GM19023 (cell line): ENCODE measurements around the gene IL19.

ENCODE experiments used
- ATAC-seq: cut with Tn5 transposase; IDR thresholded peaks from one replicate; pipeline ENCODE4 v1.9.1; 2021; ENCODE audit warnings: mild to moderate bottlenecking, moderate library complexity; ENCODE audit not compliant: unreplicated experiment

IL19 gene

DNA sequence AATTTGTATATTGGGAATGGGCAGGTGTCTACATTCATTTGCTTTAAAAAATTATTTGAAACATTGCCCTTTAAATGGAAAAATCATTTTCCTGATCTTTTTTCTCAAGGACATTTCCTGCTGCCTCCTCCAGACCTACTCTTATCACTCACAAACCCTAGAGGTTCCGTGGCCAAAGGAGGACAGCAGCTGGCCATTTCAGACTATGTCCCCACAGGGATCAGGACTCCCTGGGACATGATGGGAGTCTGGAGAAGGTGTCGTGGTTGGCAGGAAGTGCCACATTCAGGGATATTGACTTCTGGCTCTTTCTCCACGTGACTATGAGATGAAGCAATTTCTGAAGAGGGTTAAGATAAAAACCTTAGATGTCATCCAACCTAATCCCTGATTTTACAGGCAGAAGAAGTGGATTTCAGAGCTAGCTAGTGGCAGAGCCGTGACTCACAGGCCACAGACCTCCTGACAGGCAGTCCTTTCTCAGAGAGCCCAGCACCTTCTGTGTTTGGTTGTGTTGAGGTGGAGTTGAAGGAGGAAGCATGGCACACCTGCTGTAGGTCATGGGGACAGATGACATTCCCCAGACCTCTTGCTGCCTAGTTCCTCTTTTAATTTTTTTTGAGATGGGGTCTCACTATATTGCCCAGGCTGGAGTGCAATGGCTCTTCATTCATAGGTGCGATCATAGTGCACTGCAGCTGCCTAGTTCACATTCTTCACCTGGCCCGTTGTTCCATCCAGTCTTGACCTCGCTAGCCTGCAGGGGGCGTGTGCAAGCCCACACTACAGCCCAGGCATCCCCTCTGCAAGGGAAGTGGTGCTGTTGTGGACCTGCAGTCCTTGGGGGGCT, 27.2 kb downstream of the IL19 start:
- ATAC-seq: no peak

DNA sequence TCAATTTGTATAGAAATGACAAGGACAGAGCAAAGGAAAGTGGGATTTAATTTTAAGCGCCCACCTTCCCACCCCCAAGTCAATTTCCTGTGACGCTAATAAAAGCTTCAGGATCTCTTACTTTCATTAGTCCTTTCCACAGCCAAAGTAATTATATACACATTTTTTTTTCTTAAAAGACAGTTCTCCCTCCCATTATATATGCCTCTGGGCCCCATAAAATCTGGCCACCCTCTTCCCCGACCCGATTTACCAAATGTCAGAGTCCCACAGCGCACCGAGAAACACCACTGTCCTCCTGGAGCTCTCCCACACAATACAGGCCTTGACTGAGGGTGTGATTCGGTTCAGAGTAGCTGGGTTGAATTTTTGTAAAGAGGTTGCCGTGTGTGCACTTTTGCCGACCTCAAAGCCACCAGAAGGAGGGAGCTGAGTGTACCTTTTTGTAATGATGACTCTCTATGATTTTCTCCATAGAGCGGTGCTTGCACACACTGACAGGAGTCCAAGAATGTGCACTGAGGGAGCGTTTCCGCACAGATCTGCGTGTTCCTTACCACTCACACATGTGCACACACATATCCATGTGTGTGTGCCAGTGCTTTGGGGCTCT, 27.9 kb downstream of the IL19 start:
- ATAC-seq: no peak

DNA sequence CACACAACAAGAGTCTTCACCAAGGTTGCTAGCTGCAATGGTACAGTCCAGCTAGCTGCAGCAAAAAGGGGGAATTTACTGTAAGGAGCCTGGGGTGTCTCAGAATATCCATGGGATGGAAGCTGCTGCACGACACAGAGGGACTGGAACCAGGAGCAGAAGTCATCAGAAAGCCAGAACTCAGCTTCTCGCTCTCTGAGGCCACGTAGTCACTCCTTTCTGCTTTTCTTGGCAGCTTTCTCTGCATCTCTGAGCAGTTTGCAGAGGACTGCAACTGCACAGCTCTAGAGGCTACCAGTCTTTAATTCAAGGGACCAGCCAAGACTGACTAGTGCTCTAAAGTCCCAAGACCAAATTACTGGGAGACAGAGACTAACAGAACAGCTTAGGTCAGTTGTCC, 28.7 kb downstream of the IL19 start:
- ATAC-seq: no peak

DNA sequence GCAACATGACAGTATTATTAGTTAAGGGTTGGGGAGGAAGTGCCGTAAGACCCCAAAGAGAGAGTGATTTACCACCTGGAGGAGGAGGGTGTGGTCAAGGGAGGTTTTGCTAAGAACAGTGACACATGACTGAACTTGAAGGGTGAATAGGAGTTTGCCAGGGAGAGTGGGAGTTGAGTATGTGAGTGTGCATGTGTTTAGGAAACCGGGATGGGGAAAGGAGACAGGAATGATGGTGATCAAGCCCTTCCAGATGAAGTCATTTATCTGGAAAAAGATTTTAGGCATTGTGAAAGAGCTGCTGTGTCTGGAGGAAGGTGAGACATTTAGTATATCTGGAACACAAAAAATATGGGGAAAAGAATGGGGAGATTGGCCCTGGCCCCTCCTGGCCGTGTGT, 29.8 kb downstream of the IL19 start:
- ATAC-seq: no peak

DNA sequence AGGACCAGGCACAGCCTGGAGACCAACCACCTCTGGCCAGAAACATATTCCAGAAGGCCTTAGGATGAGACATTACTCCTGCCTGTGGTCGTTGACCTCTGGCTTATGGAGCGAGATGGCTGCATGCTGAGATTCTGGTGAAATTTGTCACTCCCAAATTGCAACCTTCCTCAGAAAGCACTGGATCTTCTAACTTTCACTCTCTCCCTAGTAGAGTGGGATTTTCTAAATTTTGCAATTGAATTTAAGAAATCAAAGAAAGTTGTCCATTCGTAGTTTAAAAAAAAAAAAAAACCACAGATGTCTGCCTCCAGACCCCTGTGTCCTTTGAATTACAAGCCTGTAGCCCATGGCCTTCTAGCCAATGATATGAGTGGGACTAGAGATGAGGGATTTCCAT, 30.3 kb downstream of the IL19 start:
- ATAC-seq: no peak

DNA sequence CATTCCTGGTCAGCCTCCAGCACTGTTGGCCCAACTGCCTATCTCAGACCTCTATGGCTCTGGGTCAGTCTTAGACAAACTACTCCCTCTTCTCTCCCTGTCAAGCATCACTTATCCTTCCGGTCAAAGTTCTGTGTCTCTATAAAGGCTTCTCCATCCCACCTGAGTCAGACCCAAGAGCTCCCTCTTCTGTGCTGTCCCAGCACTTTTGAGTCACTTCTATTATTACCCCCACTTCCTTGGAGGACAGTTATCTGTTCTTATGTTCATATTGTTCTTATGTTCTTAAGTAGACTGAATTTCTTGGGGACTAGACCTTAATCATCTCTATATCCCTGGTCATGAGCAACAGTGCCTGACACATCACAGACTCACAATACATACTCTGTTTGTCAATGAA, 30.9 kb downstream of the IL19 start:
- ATAC-seq: no peak

DNA sequence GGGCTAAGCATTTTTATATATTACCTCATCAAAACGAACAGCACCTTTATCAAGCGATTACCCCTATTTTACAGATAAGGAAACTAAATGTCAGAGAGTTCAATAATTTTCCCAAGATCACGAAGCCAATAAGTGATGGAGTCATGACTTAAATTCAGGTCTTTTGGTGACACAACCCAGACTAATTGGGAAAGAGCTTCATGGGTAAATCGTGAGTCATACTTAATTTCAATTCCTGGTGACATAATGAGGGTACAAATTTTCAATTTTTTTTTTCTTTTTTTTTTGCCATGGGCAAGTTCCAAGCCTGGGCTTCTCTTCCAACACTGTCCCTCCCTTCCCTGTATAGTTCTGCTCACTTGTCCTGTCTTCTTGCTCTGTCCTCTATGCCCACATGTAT, 31.8 kb downstream of the IL19 start:
- ATAC-seq: no peak

DNA sequence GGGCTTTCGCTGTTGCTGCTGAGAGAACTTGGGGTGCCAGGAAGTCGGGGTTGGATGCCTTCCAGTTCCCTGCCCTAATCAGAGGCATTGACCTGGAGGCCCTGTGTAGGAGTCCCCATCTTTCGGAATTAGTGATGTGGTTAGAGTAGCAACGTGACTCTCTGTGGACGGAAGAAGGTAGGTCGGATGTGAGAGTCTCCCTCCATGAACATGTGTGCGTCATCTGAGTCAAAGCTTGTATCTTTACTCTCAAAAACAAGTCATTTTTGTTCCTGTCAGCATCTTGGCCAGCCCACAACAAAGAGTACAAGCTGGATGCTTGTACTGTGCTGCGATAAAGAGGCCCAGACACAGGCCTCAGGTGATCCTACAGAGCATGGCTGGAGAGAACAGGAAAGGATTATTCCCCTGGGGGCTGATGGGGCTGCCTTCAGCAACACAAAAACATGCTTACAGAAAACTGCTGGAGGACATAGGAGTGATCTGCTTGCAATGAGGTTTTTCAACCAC, 32.7 kb downstream of the IL19 start:
- peak; percentile 97 for ATAC-seq

DNA sequence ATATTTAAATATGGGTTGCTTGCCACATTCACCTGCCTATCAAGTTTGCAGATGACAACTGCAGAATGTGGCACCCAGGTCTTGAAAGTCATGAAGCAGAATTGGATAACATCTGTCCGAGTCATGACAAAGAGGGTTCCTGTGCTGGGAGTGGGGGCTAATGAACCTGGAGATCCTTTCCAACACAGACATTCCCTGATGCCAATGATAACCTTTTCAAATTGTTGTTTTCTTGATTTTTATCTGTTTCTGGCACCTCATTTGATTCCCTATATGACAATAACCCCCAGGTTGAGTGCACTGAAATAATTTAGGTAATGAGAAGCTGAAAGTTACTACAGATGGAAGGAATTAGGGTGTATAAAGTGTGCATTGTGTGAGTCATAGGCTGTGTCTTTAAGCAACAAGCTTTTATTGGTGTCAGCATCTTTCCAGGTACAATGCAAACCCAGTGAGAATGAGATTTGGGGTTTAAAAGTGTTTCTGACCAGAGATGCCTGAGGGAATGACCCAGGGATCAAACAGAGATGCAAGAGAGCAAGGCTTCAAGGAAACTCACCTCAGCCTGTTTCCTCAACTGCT, 33.7 kb downstream of the IL19 start:
- no peak for ATAC-seq

DNA sequence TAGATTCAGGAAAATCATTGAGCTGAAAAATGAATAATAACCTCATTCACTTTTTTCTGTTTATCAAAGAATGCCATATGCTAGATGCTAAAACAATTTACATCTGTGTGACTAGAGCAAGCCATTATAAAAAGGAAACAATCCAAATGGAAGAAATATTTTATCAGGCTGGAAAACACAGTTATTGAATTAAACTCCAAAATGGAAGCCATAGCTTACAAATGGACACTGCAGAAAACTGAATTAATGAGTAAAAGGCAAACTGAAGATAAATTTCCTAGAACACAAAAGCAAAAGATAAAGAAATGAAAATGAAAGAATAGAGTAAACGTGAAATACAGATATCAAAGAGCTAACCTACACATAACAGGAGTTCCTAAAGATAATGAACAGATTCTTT, 34.8 kb downstream of the IL19 start:
- no peak for ATAC-seq

DNA sequence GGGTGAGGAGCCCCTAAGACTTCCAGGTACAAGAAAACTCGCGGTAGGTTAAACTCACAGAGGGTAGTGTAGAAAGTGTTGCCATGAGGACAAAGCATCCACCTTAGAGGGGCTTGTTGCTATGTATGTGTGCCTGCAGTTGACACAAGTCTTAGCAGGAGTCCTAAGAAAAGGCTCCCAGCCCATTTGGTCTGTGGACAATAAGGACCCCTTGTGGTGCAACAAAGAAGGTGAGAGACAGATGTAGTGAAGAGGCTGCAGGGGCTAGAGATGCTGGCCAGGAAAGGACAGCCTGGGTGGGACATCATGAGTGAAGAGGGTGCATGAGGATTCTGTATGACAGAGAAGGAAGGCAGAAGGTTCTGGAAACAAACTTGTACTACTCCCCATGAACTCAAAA, 38.0 kb downstream of the IL19 start:
- ATAC-seq: no peak

DNA sequence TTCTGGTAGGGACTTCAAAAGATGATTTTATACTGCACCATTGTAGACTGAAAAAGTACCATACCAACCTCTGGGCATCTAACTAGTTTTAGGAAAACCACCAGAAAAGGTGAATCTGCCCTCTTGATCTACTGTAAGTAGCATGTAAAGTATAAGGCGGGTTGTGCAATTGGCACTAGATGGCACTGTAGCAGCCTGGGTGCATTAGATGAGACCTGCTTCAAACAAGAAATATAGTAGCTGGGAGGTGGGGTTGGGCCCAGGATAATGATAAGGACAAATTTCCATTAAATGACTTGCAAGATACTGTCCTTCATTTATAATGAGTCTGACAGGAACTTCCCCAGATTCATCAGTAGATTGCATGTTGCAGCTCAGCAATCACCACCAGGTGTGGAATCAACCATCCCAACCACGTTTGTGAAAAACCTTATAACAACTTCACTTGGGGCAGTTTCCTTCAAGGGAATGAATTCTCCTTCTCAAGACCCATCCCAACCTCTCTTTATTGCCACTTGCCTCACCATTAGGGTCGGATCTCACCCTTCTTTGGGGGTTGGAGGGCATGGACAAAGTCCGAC, 39.0 kb downstream of the IL19 start:
- ATAC-seq: no peak

DNA sequence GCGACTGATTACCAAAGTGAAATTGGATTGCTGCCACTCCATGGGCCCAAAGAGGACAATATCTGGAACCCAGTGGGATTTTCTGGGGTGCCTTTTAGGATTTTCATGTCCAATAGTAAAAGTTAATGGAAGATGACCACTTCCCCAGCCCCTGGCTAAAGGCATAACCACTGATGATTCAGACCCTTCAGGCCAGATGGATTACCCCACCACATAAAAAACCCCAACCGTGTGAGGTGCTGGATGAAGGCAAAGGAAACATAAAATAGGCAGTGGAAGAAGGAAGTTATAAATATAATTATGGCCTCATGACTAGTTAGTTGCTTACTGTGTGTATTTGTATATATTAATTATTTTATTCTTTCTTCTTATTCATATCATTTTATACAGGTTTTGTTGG, 41.9 kb downstream of the IL19 start:
- no peak for ATAC-seq

DNA sequence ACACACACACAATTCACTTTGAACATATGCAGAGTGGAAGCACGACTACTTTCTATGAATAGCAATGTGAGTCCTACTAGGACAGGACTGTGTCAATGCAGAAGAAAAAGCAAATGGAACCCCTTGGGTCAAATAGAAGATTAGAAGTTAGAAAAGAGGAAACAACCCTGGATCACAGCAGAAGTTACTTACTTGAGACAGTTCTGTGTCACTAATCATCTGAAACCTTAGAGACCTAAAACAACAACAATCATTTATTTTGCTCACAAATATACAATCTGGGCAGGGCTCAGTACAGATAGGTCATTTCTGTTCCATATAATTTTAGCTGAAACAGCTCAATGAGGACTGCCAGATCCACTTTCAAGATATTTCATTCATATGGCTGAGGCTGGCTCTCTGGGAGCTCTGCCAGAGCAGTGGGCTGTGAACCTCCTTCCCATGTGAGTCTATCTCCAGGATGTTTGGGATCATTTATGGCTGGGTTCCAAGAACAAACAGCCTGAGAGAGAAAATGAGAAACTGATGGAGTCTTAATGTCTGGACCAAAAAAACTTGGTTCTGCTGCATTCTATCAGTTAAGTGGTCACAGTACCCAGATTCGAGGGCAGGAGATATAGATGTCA, 44.3 kb downstream of the IL19 start:
- no peak for ATAC-seq

DNA sequence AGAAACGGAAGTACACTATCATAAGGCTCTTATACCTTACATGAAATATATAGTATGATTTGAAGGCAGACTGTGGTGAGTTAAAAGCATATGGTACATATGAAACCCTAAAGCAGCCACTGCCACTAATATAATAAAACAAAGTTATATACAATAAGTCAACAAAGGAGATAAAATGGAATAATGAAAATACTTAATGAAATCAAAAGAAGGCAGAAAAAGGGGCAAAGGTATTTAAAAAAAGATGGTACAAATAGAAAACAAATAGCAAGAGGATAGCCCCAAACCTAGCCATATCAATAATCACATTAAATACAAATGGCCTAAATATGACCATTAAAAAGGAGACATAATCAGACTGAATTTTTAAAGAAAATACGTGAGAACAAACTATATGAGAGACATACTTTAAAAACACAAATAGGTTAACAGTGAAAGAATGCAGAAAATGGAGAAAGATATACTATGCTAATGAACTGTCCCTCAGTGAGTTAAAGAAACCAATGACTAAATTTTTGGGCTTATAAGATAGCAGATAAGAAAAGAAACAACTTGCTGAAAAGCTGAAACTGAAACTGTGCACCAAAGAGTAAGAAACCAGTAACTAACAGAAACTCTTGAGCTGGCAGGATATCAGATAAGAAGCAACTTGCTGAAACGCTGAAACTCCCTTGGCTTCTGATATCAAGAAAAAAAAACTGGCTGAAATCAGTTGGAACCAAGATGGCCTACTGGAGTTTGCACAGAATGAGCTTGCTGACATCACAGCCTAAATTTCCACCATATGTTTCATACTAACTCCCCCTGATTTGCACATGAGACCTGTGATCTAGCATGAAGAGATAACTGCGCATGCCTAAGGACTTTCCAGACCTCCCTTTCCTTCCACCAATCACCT, 46.1 kb downstream of the IL19 start:
- no peak for ATAC-seq

DNA sequence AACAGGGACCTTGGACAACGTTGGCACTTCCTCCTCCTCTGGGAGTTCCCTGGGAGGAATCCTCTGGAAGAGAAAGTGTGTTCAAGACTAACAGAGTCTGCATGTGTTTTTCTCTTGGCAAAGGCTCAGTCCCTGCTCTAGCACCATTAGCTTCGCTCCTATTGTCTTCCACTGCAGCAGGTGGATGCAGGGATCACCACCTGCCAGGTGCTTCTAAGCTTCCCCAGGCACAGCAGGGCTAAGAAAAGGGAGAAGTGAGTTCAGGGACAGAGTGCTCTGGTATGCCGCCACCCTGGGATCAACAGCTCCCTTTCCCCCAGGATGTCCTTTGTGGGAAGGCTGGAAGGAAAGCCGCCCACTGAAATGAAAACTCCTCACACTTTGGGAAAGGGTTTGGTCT, 50.9 kb downstream of the IL19 start:
- ATAC-seq: no peak

DNA sequence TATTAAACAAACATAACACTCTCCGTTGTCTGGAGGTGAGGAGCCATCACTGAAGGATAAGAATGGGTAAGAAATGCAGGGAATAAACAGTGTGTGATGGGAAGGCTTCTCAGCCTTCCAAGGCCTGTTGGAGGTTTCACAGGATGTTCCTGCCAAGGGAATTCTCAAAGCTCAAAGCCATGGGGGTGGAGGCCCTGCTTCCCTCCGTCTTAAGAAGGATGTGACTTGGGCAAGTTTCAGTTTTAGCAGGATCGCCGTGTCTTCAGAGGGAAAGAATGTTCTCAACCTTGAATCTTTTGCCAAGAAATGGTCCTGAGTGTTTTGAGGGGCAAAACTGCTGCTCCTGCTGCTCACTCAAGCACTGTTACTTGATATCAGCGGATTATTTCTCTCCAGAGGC, 53.2 kb downstream of the IL19 start:
- ATAC-seq: no peak

DNA sequence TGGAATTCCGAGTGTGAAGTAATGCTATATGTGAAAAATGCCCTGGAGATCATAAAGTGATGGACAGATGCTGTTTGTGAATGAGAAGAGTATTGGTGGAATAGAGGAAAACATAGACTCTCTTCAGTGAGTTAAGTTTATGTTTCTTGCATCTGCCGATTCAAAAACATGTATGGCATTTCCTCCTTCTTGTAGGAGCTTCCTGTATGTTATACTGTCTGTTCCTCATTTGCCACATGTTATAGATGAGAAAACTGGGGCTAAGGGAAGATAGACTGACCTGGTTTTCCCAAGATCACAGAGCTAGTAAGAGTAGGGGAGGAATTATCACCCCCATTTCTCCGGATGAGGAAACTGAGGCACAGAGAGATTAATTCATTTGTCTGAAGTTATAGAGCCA, 53.8 kb downstream of the IL19 start:
- no peak for ATAC-seq

DNA sequence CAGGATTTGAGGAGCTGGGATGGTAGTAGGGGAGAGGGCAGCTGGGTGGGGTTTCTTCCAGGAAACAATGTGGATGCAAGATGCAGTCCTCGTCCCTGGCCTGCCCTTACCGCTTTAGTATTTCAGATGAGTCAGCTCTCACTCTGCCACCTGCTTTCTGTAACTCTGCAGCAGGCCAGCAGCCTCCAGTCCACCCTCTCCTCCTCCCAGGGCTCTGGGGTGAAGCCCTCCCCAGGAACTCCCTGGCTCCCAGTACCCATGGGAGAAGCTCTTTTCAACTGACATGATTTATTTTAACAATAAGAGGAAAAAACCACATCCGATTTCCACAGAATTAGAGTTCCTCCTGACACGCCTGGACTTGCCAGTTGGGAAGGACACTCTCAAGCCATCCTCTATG, 55.8 kb downstream of the IL19 start:
- ATAC-seq: no peak

DNA sequence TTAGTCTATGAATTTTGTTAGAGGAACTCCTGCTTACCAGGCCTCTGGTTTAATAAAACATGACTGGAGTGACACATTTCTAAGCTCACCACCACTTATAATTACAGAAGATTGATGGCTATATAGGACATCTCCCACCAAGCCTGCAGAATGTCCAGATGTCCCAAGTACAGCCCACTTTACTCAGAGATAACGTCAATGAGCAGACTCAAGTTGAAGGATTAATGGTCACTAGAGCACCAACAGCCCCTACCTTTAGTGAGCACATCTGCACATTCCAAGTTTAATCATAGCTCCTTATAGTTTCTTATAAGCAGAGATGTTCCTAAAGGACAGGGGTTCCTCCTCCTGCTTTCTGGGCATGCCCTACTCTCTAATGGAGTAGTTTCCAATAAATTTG, 57.5 kb downstream of the IL19 start:
- ATAC-seq: no peak
